ENCODE measurements around the gene C1orf232.

The C1orf232 gene

DNA sequence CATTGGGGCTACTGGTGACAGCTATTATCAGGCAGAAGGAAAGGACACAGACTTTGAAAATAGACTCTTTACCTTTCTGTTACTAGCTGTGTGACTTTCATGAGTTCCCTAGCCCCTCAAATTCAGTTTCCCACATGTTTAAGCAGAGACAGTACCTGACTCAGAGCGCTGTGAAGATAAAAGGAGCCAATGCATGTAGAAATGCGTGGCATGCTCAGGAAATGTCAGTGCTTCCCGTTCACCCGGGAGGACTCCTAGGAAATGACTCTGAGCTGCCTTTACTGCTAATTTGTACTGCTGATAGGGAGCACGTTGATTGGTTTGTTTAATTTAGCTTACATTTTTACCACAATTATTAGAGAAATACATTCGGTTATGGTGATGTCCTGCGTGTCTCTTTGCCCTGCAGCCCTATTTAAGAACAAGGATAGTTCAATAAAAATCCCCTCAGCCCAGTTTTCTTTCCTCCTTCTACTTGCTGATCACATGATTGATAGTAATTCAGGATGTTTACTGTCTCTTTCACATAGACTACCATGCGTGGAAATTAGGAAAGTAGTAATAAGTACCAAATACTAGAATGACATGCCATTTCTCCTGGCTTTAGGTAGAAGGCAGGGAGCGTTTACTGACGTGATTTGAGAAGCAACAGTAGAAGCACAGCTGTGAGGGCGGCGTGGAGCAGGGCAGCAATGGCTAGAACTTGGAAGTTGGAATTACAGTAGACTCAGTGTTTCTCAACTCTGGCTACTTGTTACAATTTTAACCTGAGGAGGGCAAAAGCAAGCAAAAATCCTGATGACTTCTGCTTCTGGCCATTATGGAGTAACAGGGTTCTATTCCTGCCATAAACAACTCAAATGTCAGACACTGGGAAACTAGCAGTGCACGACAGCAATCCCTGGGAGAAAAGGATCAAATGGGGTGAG lies 41.3 kb downstream of the C1orf232 start:
- DNase-seq = no peak
- no peak overlapping the region for H3K27ac ChIP-seq
- H3K36me3 ChIP-seq (replicated peaks) = no peaks in the 10 kb centered on the region
- H3K27me3 ChIP-seq (replicated peaks) = no peaks in the 10 kb centered on the region
- H3K4me3 ChIP-seq (ENCODE audit: low read depth, low read length) = no peak overlapping the region
- TF ChIP-seq, protein P1, sequence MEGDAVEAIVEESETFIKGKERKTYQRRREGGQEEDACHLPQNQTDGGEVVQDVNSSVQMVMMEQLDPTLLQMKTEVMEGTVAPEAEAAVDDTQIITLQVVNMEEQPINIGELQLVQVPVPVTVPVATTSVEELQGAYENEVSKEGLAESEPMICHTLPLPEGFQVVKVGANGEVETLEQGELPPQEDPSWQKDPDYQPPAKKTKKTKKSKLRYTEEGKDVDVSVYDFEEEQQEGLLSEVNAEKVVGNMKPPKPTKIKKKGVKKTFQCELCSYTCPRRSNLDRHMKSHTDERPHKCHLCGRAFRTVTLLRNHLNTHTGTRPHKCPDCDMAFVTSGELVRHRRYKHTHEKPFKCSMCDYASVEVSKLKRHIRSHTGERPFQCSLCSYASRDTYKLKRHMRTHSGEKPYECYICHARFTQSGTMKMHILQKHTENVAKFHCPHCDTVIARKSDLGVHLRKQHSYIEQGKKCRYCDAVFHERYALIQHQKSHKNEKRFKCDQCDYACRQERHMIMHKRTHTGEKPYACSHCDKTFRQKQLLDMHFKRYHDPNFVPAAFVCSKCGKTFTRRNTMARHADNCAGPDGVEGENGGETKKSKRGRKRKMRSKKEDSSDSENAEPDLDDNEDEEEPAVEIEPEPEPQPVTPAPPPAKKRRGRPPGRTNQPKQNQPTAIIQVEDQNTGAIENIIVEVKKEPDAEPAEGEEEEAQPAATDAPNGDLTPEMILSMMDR (IDR thresholded peaks at IDR 0.05; ENCODE audit: low read depth, low read length, missing control alignments) = no peak
- in situ Hi-C loops (cut with HindIII; ENCODE audit: low pct_ligation_motif_present, low sequenced_read_pairs) = no loop called here

DNA sequence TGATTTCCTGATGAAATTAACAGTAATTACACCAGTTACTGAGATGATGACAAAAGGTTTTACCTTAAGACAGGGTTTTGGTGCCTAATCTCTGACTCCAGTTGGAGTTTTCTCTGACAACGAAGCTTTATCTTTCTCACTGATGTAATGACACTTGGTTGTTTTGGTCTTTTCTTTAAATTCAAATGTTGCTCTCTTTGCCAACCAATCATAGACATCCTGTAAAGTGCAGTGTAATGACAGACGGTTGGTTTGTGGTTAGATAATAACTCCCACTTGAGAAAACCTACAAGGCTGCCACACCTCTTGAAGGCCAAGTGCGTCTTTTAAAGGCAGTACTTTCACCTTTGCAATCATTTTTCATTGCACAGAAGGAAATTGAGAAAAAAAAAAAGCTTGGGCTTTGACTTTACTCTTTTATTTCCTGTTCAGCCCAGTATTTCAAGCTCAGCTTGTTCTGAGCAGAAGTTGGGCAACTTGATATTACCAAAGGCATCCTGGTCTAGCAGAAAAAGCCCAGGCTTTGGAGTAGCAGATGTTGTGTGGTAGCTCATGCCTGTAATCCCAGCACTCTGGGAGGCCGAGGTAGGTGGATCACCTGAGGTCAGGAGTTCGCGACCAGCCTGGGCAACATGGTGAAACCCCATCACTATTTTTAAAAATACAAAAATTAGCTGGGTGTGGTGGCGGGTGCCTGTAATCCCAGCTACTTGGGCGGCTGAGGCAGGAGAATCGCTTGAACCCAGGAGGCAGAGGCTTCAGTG lies 42.3 kb downstream of the C1orf232 start:
- in situ Hi-C loops (cut with HindIII; ENCODE audit: low pct_ligation_motif_present, low sequenced_read_pairs) = no loop called here
- no peak overlapping the region for H3K4me3 ChIP-seq (ENCODE audit: low read depth, low read length)
- H3K27me3 ChIP-seq (replicated peaks) = no peaks in the 10 kb centered on the region
- DNase-seq = no peak
- H3K27ac ChIP-seq = no peak overlapping the region
- no peaks in the 10 kb centered on the region for H3K36me3 ChIP-seq (replicated peaks)
- TF ChIP-seq, protein P1 (IDR thresholded peaks at IDR 0.05; ENCODE audit: low read depth, low read length, missing control alignments) = no peak

DNA sequence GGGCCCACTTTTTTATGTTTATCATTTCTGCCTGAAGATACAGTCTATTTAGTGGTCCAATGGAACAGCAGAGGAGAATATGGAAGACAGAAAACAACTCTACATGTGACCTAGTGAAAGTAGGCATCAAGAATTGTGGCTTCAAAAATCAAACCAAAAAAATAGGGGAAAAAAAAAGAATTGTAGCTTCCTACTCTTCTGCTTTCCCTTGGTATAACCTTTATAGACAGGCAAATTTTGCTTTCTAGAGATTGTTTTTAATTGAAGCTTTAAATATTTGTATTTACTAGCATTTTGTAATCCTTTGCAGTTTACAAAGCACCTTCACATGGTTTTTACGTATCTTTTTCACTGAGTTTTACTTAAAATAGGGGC lies 42.8 kb downstream of the C1orf232 start:
- Histone ChIP-seq H3K27ac (no peak overlapping the region), H3K4me3 (ENCODE audit: low read depth, low read length) (no peak overlapping the region), H3K36me3 (replicated peaks) (no peaks in the 10 kb centered on the region), H3K27me3 (replicated peaks) (no peaks in the 10 kb centered on the region)
- in situ Hi-C loops (cut with HindIII; ENCODE audit: low pct_ligation_motif_present, low sequenced_read_pairs) = no loop called here
- DNase-seq = no peak
- TF ChIP-seq, protein P1 (IDR thresholded peaks at IDR 0.05; ENCODE audit: low read depth, low read length, missing control alignments) = no peak

DNA sequence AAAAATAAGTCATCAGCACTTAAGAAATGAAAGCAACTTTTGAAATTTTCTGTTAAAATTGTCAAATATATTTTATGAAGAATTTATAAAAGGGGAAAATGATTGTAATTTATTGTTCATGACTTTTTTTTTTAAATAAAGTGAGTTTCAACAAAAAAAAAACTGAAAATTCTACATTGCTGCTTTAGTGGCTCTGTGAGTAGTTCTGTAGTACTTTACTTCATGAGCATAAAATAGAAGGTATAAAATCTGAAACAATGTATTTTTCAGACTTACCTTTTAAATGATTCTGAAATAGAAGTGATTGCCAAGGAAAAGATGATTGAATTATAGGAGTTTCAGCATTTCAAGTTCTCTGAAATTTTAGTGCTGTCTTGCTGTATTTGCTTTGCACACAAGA lies 43.4 kb downstream of the C1orf232 start:
- H3K4me3 ChIP-seq (ENCODE audit: low read depth, low read length) = no peak overlapping the region
- no peak for DNase-seq
- H3K36me3 ChIP-seq (replicated peaks) = peaks cover under 1% of the 10 kb centered on the region
- in situ Hi-C loops (cut with HindIII; ENCODE audit: low pct_ligation_motif_present, low sequenced_read_pairs) = no loop called here
- no peaks in the 10 kb centered on the region for H3K27me3 ChIP-seq (replicated peaks)
- TF ChIP-seq, protein P1 (IDR thresholded peaks at IDR 0.05; ENCODE audit: low read depth, low read length, missing control alignments) = no peak
- no peak overlapping the region for H3K27ac ChIP-seq

DNA sequence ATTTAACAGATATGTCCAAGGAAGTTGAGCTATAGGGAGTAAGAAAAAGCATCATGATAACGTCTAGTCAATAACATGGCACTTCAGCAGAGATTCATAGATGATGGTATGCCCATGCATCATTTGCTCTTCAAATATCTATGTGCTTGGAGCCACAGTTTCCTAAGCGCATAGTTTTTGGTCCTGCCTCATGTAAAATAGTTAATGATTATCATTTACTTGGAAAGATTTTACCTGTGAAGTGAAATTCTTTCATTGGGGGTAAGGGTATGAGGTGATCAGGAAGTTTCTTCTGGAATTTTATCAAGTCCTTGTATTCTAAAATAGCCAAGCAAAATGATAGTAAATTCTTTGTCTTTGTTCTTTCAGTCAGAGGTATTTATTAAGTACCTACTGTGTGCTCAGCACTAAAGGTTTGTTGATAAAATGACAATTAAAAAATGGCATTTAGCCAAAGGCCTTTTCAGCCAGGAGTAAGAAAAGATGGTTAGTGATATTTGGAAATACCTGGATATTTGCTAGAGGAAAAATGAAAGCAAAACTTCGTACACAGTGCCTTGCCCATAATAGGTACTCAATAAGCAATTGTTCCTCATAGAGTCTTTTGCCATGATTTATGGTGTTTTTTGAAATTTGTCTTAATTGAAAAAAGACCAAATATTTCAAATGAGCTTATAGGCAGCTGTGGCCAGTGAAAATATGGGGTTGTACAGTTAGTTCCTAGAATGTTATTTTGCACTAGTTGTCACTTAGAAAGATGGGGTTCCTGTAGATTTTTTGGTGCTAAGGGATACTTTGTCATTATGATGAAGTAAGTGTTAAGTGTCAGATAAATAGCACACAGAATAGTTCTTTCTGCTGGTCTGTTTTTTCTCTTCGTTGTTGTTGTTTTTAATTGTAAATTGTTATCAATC lies 44.1 kb downstream of the C1orf232 start:
- Histone ChIP-seq H3K4me3 (ENCODE audit: low read depth, low read length) (no peak overlapping the region), H3K36me3 (replicated peaks) (peaks cover 3% of the 10 kb centered on the region), H3K27ac (no peak overlapping the region), H3K27me3 (replicated peaks) (no peaks in the 10 kb centered on the region)
- in situ Hi-C loops (cut with HindIII; ENCODE audit: low pct_ligation_motif_present, low sequenced_read_pairs) = no loop called here
- DNase-seq = no peak
- TF ChIP-seq, protein P1 (IDR thresholded peaks at IDR 0.05; ENCODE audit: low read depth, low read length, missing control alignments) = no peak
